Erythroblast (primary cell): ENCODE results near the gene EDEM1.

Source experiments
- GATA1 ChIP-seq: IDR thresholded peaks from 2 replicates; pipeline ENCODE4 v1.6.1; 2011; ENCODE audit warnings: low read depth, mild to moderate bottlenecking, control low read depth, low read length, moderate library complexity
- POLR2A ChIP-seq: IDR thresholded peaks from 2 replicates; pipeline ENCODE4 v1.6.1; 2011; ENCODE audit warnings: mild to moderate bottlenecking, low read length

GRCh38 chr3:5222283-5223005, 34.9 kb downstream of the EDEM1 start:
- TF ChIP-seq POLR2A, result no peak
- TF ChIP-seq GATA1, result no peak
